A549 (cell line): Measurements from ENCODE around the gene TRAPPC10. TPM values are rescaled to one million over a fixed set of nuclear protein-coding genes. Genes with fewer than 3 reads are reported as not detected.

Source experiments
- ATAC-seq, 2 experiments: fragments of 200-7000 bp in 1 of 2; fragments of >200 bp in 1 of 2; cut with Nextera tagmentation in 1 of 2; cut with Tn5 transposase in 1 of 2; 3 replicates each; pipeline versions ENCODE4 v1.8.0 to v1.9.1; 2018 to 2020; ENCODE audit warnings: mild to moderate bottlenecking in 1 of 2, moderate library complexity in 1 of 2
- CTCF ChIA-PET: fragments of 300-600 bp; sonication (Branson Sonifier 250); formaldehyde crosslinking; extraction: SDS; loops from one replicate; lab custom pipeline; 2021; ENCODE audit warnings: antibody characterized with exemption, inconsistent platforms; lab: Yijun Ruan, JAX
- POLR2A ChIA-PET: fragments of 350-600 bp; formaldehyde crosslinking; extraction: SDS; loops from one replicate; lab custom pipeline; 2021; ENCODE audit warnings: antibody characterized with exemption, inconsistent platforms; lab: Yijun Ruan, JAX
- DNase-seq, 2 experiments: peaks; one replicate each; pipeline versions ENCODE4 v3.0.0 to v3.0.0-alpha.2; 2011 to 2016; ENCODE audit warnings: low read depth in 1 of 2, low spot score in 1 of 2
- FAIRE-seq: peaks from 2 replicates; lab custom pipeline; 2011; peaks lifted over from hg19 to GRCh38; lab: Jason Lieb, UNC
- H3K27ac ChIP-seq, 2 experiments: fragments of >200 bp; sonication (Bioruptor Twin); formaldehyde crosslinking; 3 replicates each; pipeline ENCODE4 v1.5.1; 2016 to 2017
- H3K4me1 ChIP-seq: fragments of >200 bp; sonication (Bioruptor Twin); formaldehyde crosslinking; 3 replicates; pipeline ENCODE4 v1.6.1; 2016
- H3K4me2 ChIP-seq: fragments of >200 bp; sonication (Bioruptor Twin); formaldehyde crosslinking; 3 replicates; pipeline ENCODE4 v1.6.1; 2016
- H3K4me3 ChIP-seq: fragments of >200 bp; sonication (Bioruptor Twin); formaldehyde crosslinking; 3 replicates; pipeline ENCODE4 v1.5.1; 2016
- H3K9me3 ChIP-seq: fragments of >200 bp; sonication (Bioruptor Twin); formaldehyde crosslinking; 3 replicates; pipeline ENCODE4 v1.6.1; 2016
- BCL3 ChIP-seq: fragments of >200 bp; sonication (Bioruptor Twin); formaldehyde crosslinking; IDR thresholded peaks from 3 replicates; pipeline ENCODE4 v1.6.1; 2016
- CBX8 ChIP-seq: fragments of 200-600 bp; sonication (generic); IDR thresholded peaks from 2 replicates; pipeline ENCODE4 v1.6.1; 2016
- CHD2 ChIP-seq: fragments of 150-350 bp; IDR thresholded peaks from 2 replicates; pipeline ENCODE4 v1.6.1; 2014; ENCODE audit warnings: low read length; ENCODE audit not compliant: partially characterized antibody
- CTCF ChIP-seq: fragments of >200 bp; sonication (Bioruptor Twin); formaldehyde crosslinking; IDR thresholded peaks from 3 replicates; pipeline ENCODE4 v1.5.1; 2016
- EP300 ChIP-seq, 2 experiments: fragments of >200 bp; sonication (Bioruptor Twin); formaldehyde crosslinking; IDR thresholded peaks; 2 replicates in 1 of 2; 3 replicates in 1 of 2; pipeline ENCODE4 v1.6.1; 2016 to 2017
- ESRRA ChIP-seq: fragments of 150-350 bp; IDR thresholded peaks from 2 replicates; pipeline ENCODE4 v1.6.1; 2014; ENCODE audit warnings: mild to moderate bottlenecking, low read length, borderline replicate concordance
- FOXS1 ChIP-seq: fragments of 250-450 bp; sonication (Bioruptor Pico); IDR thresholded peaks from 2 replicates; pipeline ENCODE4 v1.5.0; 2020; ENCODE audit warnings: mild to moderate bottlenecking, moderate library complexity
- GATA3 ChIP-seq: IDR thresholded peaks from 2 replicates; pipeline ENCODE4 v1.6.1; 2012; ENCODE audit warnings: borderline replicate concordance
- HOXB5 ChIP-seq: fragments of 250-450 bp; sonication (Bioruptor Pico); IDR thresholded peaks from 2 replicates; pipeline ENCODE4 v1.5.0; 2020; ENCODE audit warnings: mild to moderate bottlenecking, moderate library complexity
- KDM1A ChIP-seq: fragments of 200-600 bp; sonication (generic); IDR thresholded peaks from 2 replicates; pipeline ENCODE4 v1.6.1; 2016; ENCODE audit warnings: low read depth, mild to moderate bottlenecking
- NPAS2 ChIP-seq: fragments of 250-450 bp; sonication (Bioruptor Pico); IDR thresholded peaks from 2 replicates; pipeline ENCODE4 v1.8.0; 2022; ENCODE audit warnings: mild to moderate bottlenecking, moderate library complexity, borderline replicate concordance
- NR3C1 ChIP-seq: fragments of >200 bp; sonication (Bioruptor Twin); formaldehyde crosslinking; IDR thresholded peaks from 3 replicates; pipeline ENCODE4 v1.6.1; 2017
- PHF8 ChIP-seq: fragments of 200-600 bp; sonication (generic); IDR thresholded peaks from 2 replicates; pipeline ENCODE4 v1.6.1; 2016; ENCODE audit warnings: low read depth, mild to moderate bottlenecking, antibody characterized with exemption, moderate library complexity, borderline replicate concordance
- RCOR1 ChIP-seq: fragments of 150-350 bp; IDR thresholded peaks from 2 replicates; pipeline ENCODE4 v1.6.1; 2014; ENCODE audit warnings: antibody characterized with exemption, low read length, low read depth
- REST ChIP-seq: fragments of 200-600 bp; sonication (generic); IDR thresholded peaks from 2 replicates; pipeline ENCODE4 v1.6.1; 2016; ENCODE audit warnings: antibody characterized with exemption, mild to moderate bottlenecking, moderate library complexity
- RNF2 ChIP-seq: fragments of 200-600 bp; sonication (generic); IDR thresholded peaks from 2 replicates; pipeline ENCODE4 v1.6.1; 2016; ENCODE audit warnings: low read depth, mild to moderate bottlenecking, antibody characterized with exemption, moderate library complexity, borderline replicate concordance
- SREBF2 ChIP-seq: fragments of 450-650 bp; IDR thresholded peaks from 2 replicates; pipeline ENCODE4 v1.6.1; 2014; ENCODE audit warnings: mild to moderate bottlenecking, moderate library complexity
- TFCP2L1 ChIP-seq: fragments of 250-450 bp; sonication (Bioruptor Pico); IDR thresholded peaks from 2 replicates; pipeline ENCODE4 v1.5.0; 2021; ENCODE audit warnings: mild to moderate bottlenecking
- TP53 ChIP-seq: fragments of 250-450 bp; sonication (Bioruptor Pico); IDR thresholded peaks from 2 replicates; pipeline ENCODE4 v1.5.0; 2021; ENCODE audit warnings: mild to moderate bottlenecking, moderate library complexity
- ZC3H11A ChIP-seq: fragments of 450-650 bp; IDR thresholded peaks from 2 replicates; pipeline ENCODE4 v1.6.1; 2014; ENCODE audit warnings: antibody characterized with exemption, mild to moderate bottlenecking
- ZFP36 ChIP-seq: fragments of 450-650 bp; IDR thresholded peaks from 2 replicates; pipeline ENCODE4 v1.6.1; 2014; ENCODE audit warnings: borderline replicate concordance; ENCODE audit not compliant: partially characterized antibody
- ZNF302 ChIP-seq: fragments of 250-450 bp; sonication (Bioruptor Pico); IDR thresholded peaks from 2 replicates; pipeline ENCODE4 v1.9.0; 2021; ENCODE audit warnings: inconsistent platforms, mild to moderate bottlenecking, moderate library complexity
- WGBS: methylation state at CpG from one replicate; pipeline ENCODE4 v1.1.6; 2017; ENCODE audit errors: missing lambda C conversion rate; 5-methylcytosine and 5-hydroxymethylcytosine counted together
- polyA plus RNA-seq, 4 experiments: library from polyadenylated mRNA; depleted of rRNA in 3 of 4; stranded (reverse); fragments of >200 nt; fragmentation: RNase III in 1 of 4; extraction: RNeasy Plus Mini Kit Qiagen cat#74134 plus additional on column Dnase treatment in 1 of 4; gene quantifications; 2 replicates in 3 of 4; 3 replicates in 1 of 4; pipeline ENCODE4 v1.2.3, GENCODE V29; 2011 to 2017
- TF ChIP-seq, protein P1 (sequence below): fragments of >200 bp; sonication (Bioruptor Twin); formaldehyde crosslinking; IDR thresholded peaks from 2 replicates; pipeline ENCODE4 v1.6.1; 2016
- TF ChIP-seq, protein P2 (sequence below): fragments of 150-350 bp; IDR thresholded peaks from 2 replicates; pipeline ENCODE4 v1.6.1; 2014; ENCODE audit warnings: low read depth, mild to moderate bottlenecking, low read length

The TRAPPC10 gene
- polyA plus RNA-seq, 2 of the 4 experiments (the other 2 are of a cell fraction): 11.8 to 27.7 TPM

DNA sequence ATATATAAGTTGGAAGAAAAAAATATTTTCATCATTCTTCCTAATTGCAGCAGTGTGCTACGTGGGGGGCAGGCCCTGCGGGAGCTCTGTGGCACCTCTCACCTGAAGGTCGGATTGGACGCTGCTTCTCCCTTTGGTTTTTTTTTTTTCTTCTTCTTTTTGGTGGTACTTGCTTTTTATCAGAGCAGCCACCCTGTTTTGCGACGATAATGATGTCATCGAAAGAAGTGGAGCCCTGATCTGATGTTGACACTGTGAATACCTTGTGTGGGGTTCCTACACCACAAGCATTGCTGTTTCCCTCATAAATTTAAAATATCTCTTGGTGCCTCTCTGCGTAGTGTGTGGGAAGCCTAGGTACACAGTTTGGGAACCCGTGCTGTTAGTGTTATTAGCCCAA, 5.5 kb downstream of the TRAPPC10 start:
- WGBS: 91% methylated on average over 9 of the region's 9 CpGs
- Histone ChIP-seq H3K27ac (no peak overlapping the region), H3K9me3 (no peaks in the 10 kb centered on the region), H3K4me1 (peaks cover 20% of the 10 kb centered on the region; the same call in 2 of the 3 replicates), H3K4me3 (no peak overlapping the region), H3K4me2 (no peak overlapping the region)
- ChIA-PET CTCF (interaction anchor here (0.6 kb wide), 1 partner anchor 79 kb away, joined by 3 read pairs; no protein-coding TSS in a partner anchor), POLR2A (no interaction called here)
- TF ChIP-seq ZC3H11A (no peak), CHD2 (no peak), BCL3 (no peak), ZNF302 (CRISPR knock-in tag) (no peak), PHF8 (no peak), CTCF (no peak), RNF2 (no peak), HOXB5 (CRISPR knock-in tag) (no peak), TFCP2L1 (CRISPR knock-in tag) (no peak)
- TF ChIP-seq, protein P1, sequence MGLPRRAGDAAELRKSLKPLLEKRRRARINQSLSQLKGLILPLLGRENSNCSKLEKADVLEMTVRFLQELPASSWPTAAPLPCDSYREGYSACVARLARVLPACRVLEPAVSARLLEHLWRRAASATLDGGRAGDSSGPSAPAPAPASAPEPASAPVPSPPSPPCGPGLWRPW: no peak
- TF ChIP-seq, protein P2, sequence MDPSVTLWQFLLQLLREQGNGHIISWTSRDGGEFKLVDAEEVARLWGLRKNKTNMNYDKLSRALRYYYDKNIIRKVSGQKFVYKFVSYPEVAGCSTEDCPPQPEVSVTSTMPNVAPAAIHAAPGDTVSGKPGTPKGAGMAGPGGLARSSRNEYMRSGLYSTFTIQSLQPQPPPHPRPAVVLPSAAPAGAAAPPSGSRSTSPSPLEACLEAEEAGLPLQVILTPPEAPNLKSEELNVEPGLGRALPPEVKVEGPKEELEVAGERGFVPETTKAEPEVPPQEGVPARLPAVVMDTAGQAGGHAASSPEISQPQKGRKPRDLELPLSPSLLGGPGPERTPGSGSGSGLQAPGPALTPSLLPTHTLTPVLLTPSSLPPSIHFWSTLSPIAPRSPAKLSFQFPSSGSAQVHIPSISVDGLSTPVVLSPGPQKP: no peak
- ATAC-seq (no peak), FAIRE-seq (no peak), DNase-seq (no peak)

GRCh38 chr21:44018127-44018526, 6.0 kb downstream of the TRAPPC10 start:
- TF ChIP-seq CBX8: no peak
- TF ChIP-seq ZFP36: no peak
- no peak for TF ChIP-seq NPAS2 (CRISPR knock-in tag)
- no peak for TF ChIP-seq SREBF2
- TF ChIP-seq, protein P1: no peak
- no peak for TF ChIP-seq REST
- no peak for TF ChIP-seq HOXB5 (CRISPR knock-in tag)
- TF ChIP-seq PHF8: no peak
- TF ChIP-seq FOXS1 (CRISPR knock-in tag): no peak
- TF ChIP-seq KDM1A: no peak
- no peak for TF ChIP-seq GATA3
- no peak for TF ChIP-seq ESRRA
- no peak for TF ChIP-seq ZNF302 (CRISPR knock-in tag)
- TF ChIP-seq RCOR1: no peak
- no peak for TF ChIP-seq TP53 (CRISPR knock-in tag)
- TF ChIP-seq EP300 (IDR thresholded peaks at IDR 0.05): no peak
- no peak for TF ChIP-seq NR3C1
- TF ChIP-seq ZC3H11A: no peak
- DNase-seq: no peak
- no peak overlapping the region for H3K4me2 ChIP-seq
- WGBS: 93% methylated on average over 5 of the region's 5 CpGs
- no peak overlapping the region for H3K27ac ChIP-seq
- no peaks in the 10 kb centered on the region for H3K9me3 ChIP-seq
- ATAC-seq: no peak
- FAIRE-seq: no peak
- no peak overlapping the region for H3K4me3 ChIP-seq
- ChIA-PET POLR2A (no interaction called here), CTCF (interaction anchor here (0.6 kb wide), 1 partner anchor 80 kb away, joined by 3 read pairs; no protein-coding TSS in a partner anchor)
- peaks cover 20% of the 10 kb centered on the region; the same call in 2 of the 3 replicates for H3K4me1 ChIP-seq
